HepG2 (cell line): ENCODE data around the gene ETHE1. TPM values are rescaled to one million over a fixed set of nuclear protein-coding genes. Genes with fewer than 3 reads are reported as not detected.

Source experiments
- AHDC1 ChIP-seq: sonication (generic); formaldehyde crosslinking; IDR thresholded peaks from 2 replicates; pipeline ENCODE4 v1.5.1; 2020; ENCODE audit warnings: mild to moderate bottlenecking, missing genetic modification reagents, borderline replicate concordance
- GABPB1 ChIP-seq: IDR thresholded peaks from 2 replicates; pipeline ENCODE4 v1.6.1; 2016; ENCODE audit warnings: mild to moderate bottlenecking, missing genetic modification reagents, moderate library complexity, missing compliant biosample characterization
- KLF16 ChIP-seq, 2 experiments: sonication (generic) in 1 of 2; formaldehyde crosslinking in 1 of 2; IDR thresholded peaks; 2 replicates each; pipeline versions ENCODE4 v1.6.1 to v1.8.0; 2016 to 2023; ENCODE audit warnings: missing genetic modification reagents in 2 of 2, missing compliant biosample characterization in 1 of 2
- MAX ChIP-seq: IDR thresholded peaks from 2 replicates; pipeline ENCODE4 v1.6.1; 2012; ENCODE audit warnings: inconsistent platforms
- MLX ChIP-seq: IDR thresholded peaks from 2 replicates; pipeline ENCODE4 v1.6.1; 2016
- NR3C1 ChIP-seq: sonication (generic); formaldehyde crosslinking; IDR thresholded peaks from 2 replicates; pipeline ENCODE4 v1.4.0; 2020; ENCODE audit warnings: missing genetic modification reagents
- SALL1 ChIP-seq: sonication (generic); formaldehyde crosslinking; IDR thresholded peaks from 2 replicates; pipeline ENCODE4 v1.8.0; 2022; ENCODE audit warnings: mild to moderate bottlenecking, missing genetic modification reagents
- TOE1 ChIP-seq: sonication (generic); formaldehyde crosslinking; IDR thresholded peaks from 2 replicates; pipeline ENCODE4 v1.4.0; 2020; ENCODE audit warnings: mild to moderate bottlenecking, missing genetic modification reagents
- ZBTB14 ChIP-seq: sonication (generic); formaldehyde crosslinking; IDR thresholded peaks from 2 replicates; pipeline ENCODE4 v1.4.0; 2020; ENCODE audit warnings: missing genetic modification reagents
- ZBTB2 ChIP-seq: sonication (generic); formaldehyde crosslinking; IDR thresholded peaks from 2 replicates; pipeline ENCODE4 v1.8.0; 2022; ENCODE audit warnings: low read depth, missing genetic modification reagents
- ZFY ChIP-seq: sonication (generic); formaldehyde crosslinking; IDR thresholded peaks from 2 replicates; pipeline ENCODE4 v1.4.0; 2020; ENCODE audit warnings: missing genetic modification reagents
- ZNF333 ChIP-seq: sonication (generic); formaldehyde crosslinking; IDR thresholded peaks from 2 replicates; pipeline ENCODE4 v1.4.0; 2020; ENCODE audit warnings: mild to moderate bottlenecking, missing genetic modification reagents, borderline replicate concordance
- ZNF33A ChIP-seq: sonication (generic); formaldehyde crosslinking; IDR thresholded peaks from 2 replicates; pipeline ENCODE4 v1.5.1; 2020; ENCODE audit warnings: missing genetic modification reagents, mild to moderate bottlenecking, moderate library complexity, borderline replicate concordance
- ZNF574 ChIP-seq: sonication (generic); formaldehyde crosslinking; IDR thresholded peaks from 2 replicates; pipeline ENCODE4 v1.4.0; 2020; ENCODE audit warnings: missing genetic modification reagents
- ZNF784 ChIP-seq: sonication (generic); formaldehyde crosslinking; IDR thresholded peaks from 2 replicates; pipeline ENCODE4 v1.5.1; 2020; ENCODE audit warnings: missing genetic modification reagents, mild to moderate bottlenecking, borderline replicate concordance
- polyA plus RNA-seq, 8 experiments: library from polyadenylated mRNA; depleted of rRNA in 3 of 8; stranded (reverse) in 7 of 8; unstranded in 1 of 8; fragments of >200 nt; fragmentation: Illumina TruSeq in 4 of 8; extraction: Trizol in 4 of 8; gene quantifications; 2 replicates each; pipeline versions ENCODE4 v1.2.1 to v1.2.3, GENCODE V29; 2011 to 2016; ENCODE audit warnings: low read depth in 4 of 8, missing spikeins in 1 of 8, mixed read lengths in 1 of 8; ENCODE audit not compliant: insufficient read depth in 1 of 8
- total RNA-seq, 5 experiments: library from RNA; depleted of rRNA; stranded (reverse); fragments of >200 nt; fragmentation: Illumina TruSeq; extraction: Trizol; gene quantifications; 2 replicates each; pipeline ENCODE4 v1.2.3, GENCODE V29; 2016; ENCODE audit warnings: low read depth in 1 of 5

Gene ETHE1
- total and polyA plus RNA-seq, 2 of the 13 experiments (the other 11 are each of a cell fraction or from before 2014, with no cell fraction given), result 32.5 to 58.4 TPM

DNA sequence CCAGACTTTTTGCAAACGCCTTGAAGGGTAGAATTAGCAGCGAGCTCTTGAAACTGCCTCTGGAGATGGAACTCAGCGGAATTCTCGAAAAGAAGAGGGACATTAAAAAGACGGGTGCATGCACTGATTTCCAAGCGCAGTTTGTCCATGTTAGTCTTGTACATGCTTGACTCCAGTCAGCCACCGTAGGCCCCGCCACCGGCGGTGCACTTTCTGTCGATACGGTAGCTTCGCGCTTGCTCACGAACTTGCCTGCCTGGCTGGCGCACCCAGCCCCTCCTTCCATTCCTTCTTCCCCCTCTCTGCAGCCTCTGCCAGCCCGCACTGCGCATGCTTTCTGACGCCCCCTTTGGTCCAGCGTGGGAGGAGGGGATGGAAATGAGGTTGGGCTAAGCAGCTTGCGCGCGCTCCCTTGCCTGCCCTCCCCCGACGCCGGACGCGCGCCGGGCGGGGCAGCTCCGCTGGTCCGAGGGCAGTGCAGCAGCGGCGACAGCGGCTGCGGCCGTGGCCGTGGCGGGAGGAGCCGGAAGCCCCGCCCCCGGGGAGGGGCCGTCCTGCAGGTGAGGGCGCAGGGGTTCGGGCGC, 6.1 kb upstream of the ETHE1 start, which contains the start of gene ZNF575 (continued):
- no peak for TF ChIP-seq AHDC1 (CRISPR knock-in tag)
- no peak for TF ChIP-seq KLF16 (CRISPR knock-in tag; IDR thresholded peaks at IDR 0.05)
- TF ChIP-seq NR3C1, result no peak
- TF ChIP-seq ZNF333, result no peak
- TF ChIP-seq MLX, result no peak
- TF ChIP-seq ZBTB14 (CRISPR knock-in tag), result peak; percentile 87
- peak; percentile 25; the same call in 1 of the 2 replicates for TF ChIP-seq ZBTB2 (CRISPR knock-in tag)
- TF ChIP-seq SALL1 (CRISPR knock-in tag), result 0 out of 2 replicates have a peak, but pooled peaks have one; percentile 38
- 0 out of 2 replicates have a peak, but pooled peaks have one; percentile 21 for TF ChIP-seq ZNF574
- TF ChIP-seq ZNF784 (CRISPR knock-in tag), result no peak
- TF ChIP-seq ZFY (CRISPR knock-in tag), result 0 out of 2 replicates have a peak, but pooled peaks have one; percentile 23
- TF ChIP-seq ZNF33A (CRISPR knock-in tag), result no peak
- peak; percentile 55; the same call in 1 of the 2 replicates for TF ChIP-seq MAX
- peak; percentile 48; the same call in 1 of the 2 replicates for TF ChIP-seq GABPB1 (CRISPR knock-in tag)
- no peak for TF ChIP-seq TOE1 (CRISPR knock-in tag)
